Liver (tissue), 9 donors: Measurements from ENCODE around the gene TNS3. TPM values are rescaled to one million over a fixed set of nuclear protein-coding genes. Genes with fewer than 3 reads are reported as not detected.
A peak's percentile ranks its signal among the peaks of the same experiment; 100 is the strongest.

Experiments used
- DNase-seq: peaks from one replicate; pipeline ENCODE4 v3.0.0-alpha.2; 2017; ENCODE audit warnings: low spot score
- H3K27ac ChIP-seq, 2 donors: one replicate each; pipeline ENCODE4 v1.7.0; 2013; ENCODE audit warnings: inconsistent platforms in 2 of 2, low read length in 2 of 2, control low read depth in 1 of 2, low read depth in 1 of 2, mild to moderate bottlenecking in 1 of 2
- H3K27me3 ChIP-seq, 4 donors: one replicate each; pipeline versions ENCODE4 v1.6.1 to v1.7.0; 2013; ENCODE audit warnings: low read length in 3 of 4, inconsistent platforms in 1 of 4, mild to moderate bottlenecking in 1 of 4, moderate library complexity in 1 of 4; ENCODE audit not compliant: control insufficient read depth in 4 of 4, insufficient read depth in 4 of 4
- H3K36me3 ChIP-seq, 4 donors: one replicate each; pipeline versions ENCODE4 v1.6.1 to v1.7.0; 2013; ENCODE audit warnings: low read length in 3 of 4, mild to moderate bottlenecking in 3 of 4, low read depth in 1 of 4, moderate library complexity in 1 of 4; ENCODE audit not compliant: control insufficient read depth in 4 of 4, insufficient read depth in 3 of 4
- H3K4me1 ChIP-seq, 4 donors: one replicate each; pipeline versions ENCODE4 v1.6.1 to v1.7.0; 2013; ENCODE audit warnings: low read length in 3 of 4, mild to moderate bottlenecking in 3 of 4, moderate library complexity in 1 of 4; ENCODE audit not compliant: control insufficient read depth in 4 of 4, insufficient read depth in 4 of 4
- H3K4me3 ChIP-seq, 3 donors: one replicate each; pipeline versions ENCODE4 v1.6.1 to v1.7.0; 2013; ENCODE audit warnings: low read length in 3 of 3, control low read depth in 1 of 3, low read depth in 1 of 3, mild to moderate bottlenecking in 1 of 3
- H3K9ac ChIP-seq, 2 donors: one replicate each; pipeline ENCODE4 v1.7.0; 2013; ENCODE audit warnings: low read length in 2 of 2, mild to moderate bottlenecking in 2 of 2, moderate library complexity in 2 of 2, control low read depth in 1 of 2, low read depth in 1 of 2
- H3K9me3 ChIP-seq, 4 donors: one replicate each; pipeline versions ENCODE4 v1.6.1 to v1.7.0; 2013; ENCODE audit warnings: low read length in 3 of 4; ENCODE audit not compliant: control insufficient read depth in 4 of 4
- CTCF ChIP-seq: fragments of 150-350 bp; IDR thresholded peaks from 2 replicates; pipeline ENCODE4 v1.5.1; 2017; ENCODE audit warnings: improper control_type of control experiment, low read depth, low read length; ENCODE audit not compliant: missing input control
- EGR1 ChIP-seq, 2 donors: IDR thresholded peaks; 2 replicates each; pipeline ENCODE4 v1.6.1; 2016 to 2018; ENCODE audit warnings: antibody characterized with exemption in 2 of 2, low read depth in 2 of 2
- FOXA1 ChIP-seq: IDR thresholded peaks from 2 replicates; pipeline ENCODE4 v1.6.1; 2016; ENCODE audit warnings: antibody characterized with exemption
- GABPA ChIP-seq, 2 donors: IDR thresholded peaks in 1 of 2; conservative IDR thresholded peaks in 1 of 2; 2 replicates each; pipeline ENCODE4 v1.6.1; 2016; ENCODE audit warnings: antibody characterized with exemption in 2 of 2, mild to moderate bottlenecking in 1 of 2, moderate library complexity in 1 of 2
- JUND ChIP-seq, 2 donors: IDR thresholded peaks; 2 replicates each; pipeline ENCODE4 v1.6.1; 2016; ENCODE audit warnings: antibody characterized with exemption in 2 of 2
- NR2F2 ChIP-seq: IDR thresholded peaks from 2 replicates; pipeline ENCODE4 v1.6.1; 2016; ENCODE audit warnings: antibody characterized with exemption
- RAD21 ChIP-seq, 2 donors: IDR thresholded peaks; 2 replicates each; pipeline ENCODE4 v1.6.1; 2016; ENCODE audit warnings: antibody characterized with exemption in 2 of 2, mild to moderate bottlenecking in 2 of 2
- REST ChIP-seq: IDR thresholded peaks from 2 replicates; pipeline ENCODE4 v1.6.1; 2016; ENCODE audit warnings: antibody characterized with exemption, mild to moderate bottlenecking
- RXRA ChIP-seq, 2 donors: IDR thresholded peaks; 2 replicates each; pipeline ENCODE4 v1.6.1; 2017 to 2018; ENCODE audit warnings: antibody characterized with exemption in 2 of 2, mild to moderate bottlenecking in 1 of 2
- SP1 ChIP-seq: IDR thresholded peaks from 2 replicates; pipeline ENCODE4 v1.6.1; 2018; ENCODE audit warnings: antibody characterized with exemption, mild to moderate bottlenecking
- TAF1 ChIP-seq: conservative IDR thresholded peaks from 2 replicates; pipeline ENCODE4 v1.6.1; 2016; ENCODE audit warnings: antibody characterized with exemption, mild to moderate bottlenecking
- YY1 ChIP-seq: IDR thresholded peaks from 2 replicates; pipeline ENCODE4 v1.6.1; 2016; ENCODE audit warnings: antibody characterized with exemption, mild to moderate bottlenecking
- WGBS: extraction: QIAGEN DNeasy Blood & Tissue Kit; methylation state at CpG from one replicate; pipeline ENCODE4 v1.1.7; 2013; 5-methylcytosine and 5-hydroxymethylcytosine counted together
- polyA plus RNA-seq, 2 donors: library from polyadenylated mRNA; stranded (reverse) in 1 of 2; unstranded in 1 of 2; fragments of 200-250 nt in 1 of 2; fragments of >200 nt in 1 of 2; fragmentation: Nextera tagmentation in 1 of 2; extraction: Ambion mirVana in 1 of 2; gene quantifications; one replicate each; pipeline versions ENCODE4 v1.2.1 to v1.2.3, GENCODE V29; 2013 to 2015
- total RNA-seq, 2 donors: library from RNA; depleted of rRNA; stranded (reverse); fragments of >200 nt; gene quantifications; one replicate each; pipeline ENCODE4 v1.2.3, GENCODE V29; 2014
- TF ChIP-seq, protein P1 (sequence below): IDR thresholded peaks from 2 replicates; pipeline ENCODE4 v1.6.1; 2016; ENCODE audit warnings: antibody characterized with exemption
- TF ChIP-seq, protein P2 (sequence below): IDR thresholded peaks from 2 replicates; pipeline ENCODE4 v1.6.1; 2016; ENCODE audit warnings: antibody characterized with exemption
- donor health status: healthy.
- donor health status: healthy.
- donor health status: healthy.
- donor health status: healthy.
- donor health status: healthy.

The TNS3 gene
- total and polyA plus RNA-seq, 4 donors: 16.8 to 100 (median 29.5) TPM

DNA sequence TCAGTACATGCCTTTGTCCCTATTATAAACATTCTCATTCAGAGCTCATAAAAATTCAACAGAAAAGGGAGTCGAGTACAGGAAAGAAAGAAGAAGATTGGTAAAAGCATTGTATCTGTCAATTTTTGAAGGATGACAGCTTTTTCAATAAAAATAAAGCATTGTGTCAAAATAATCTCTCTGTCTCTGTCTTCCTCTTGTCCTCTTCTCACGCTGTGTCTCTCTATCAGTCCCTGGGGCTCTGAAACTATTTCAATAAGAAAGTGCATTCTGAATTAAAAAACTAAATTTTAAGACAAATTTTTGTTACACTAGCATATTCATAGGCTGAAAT lies 248.4 kb downstream of the TNS3 start:
- no peak overlapping the region for H3K4me3 ChIP-seq
- H3K4me1 ChIP-seq: peaks cover 0 to 6% (median under 1%) of the 10 kb centered on the region in 4 donors
- no peak for TF ChIP-seq RAD21 (IDR thresholded peaks at IDR 0.05)
- TF ChIP-seq, protein P1, sequence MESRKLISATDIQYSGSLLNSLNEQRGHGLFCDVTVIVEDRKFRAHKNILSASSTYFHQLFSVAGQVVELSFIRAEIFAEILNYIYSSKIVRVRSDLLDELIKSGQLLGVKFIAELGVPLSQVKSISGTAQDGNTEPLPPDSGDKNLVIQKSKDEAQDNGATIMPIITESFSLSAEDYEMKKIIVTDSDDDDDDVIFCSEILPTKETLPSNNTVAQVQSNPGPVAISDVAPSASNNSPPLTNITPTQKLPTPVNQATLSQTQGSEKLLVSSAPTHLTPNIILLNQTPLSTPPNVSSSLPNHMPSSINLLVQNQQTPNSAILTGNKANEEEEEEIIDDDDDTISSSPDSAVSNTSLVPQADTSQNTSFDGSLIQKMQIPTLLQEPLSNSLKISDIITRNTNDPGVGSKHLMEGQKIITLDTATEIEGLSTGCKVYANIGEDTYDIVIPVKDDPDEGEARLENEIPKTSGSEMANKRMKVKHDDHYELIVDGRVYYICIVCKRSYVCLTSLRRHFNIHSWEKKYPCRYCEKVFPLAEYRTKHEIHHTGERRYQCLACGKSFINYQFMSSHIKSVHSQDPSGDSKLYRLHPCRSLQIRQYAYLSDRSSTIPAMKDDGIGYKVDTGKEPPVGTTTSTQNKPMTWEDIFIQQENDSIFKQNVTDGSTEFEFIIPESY: no peak
- no peaks in the 10 kb centered on the region for H3K9me3 ChIP-seq
- H3K27ac ChIP-seq: no peak overlapping the region
- H3K27me3 ChIP-seq: no peaks in the 10 kb centered on the region
- H3K36me3 ChIP-seq: peaks cover 3 to 55% (median 34%) of the 10 kb centered on the region in 4 donors
- no peak for DNase-seq
- WGBS: 80% methylated on average over 2 of the region's 2 CpGs
- H3K9ac ChIP-seq: no peak overlapping the region

- H3K27ac ChIP-seq: no peak overlapping the region
- TF ChIP-seq RXRA (IDR thresholded peaks at IDR 0.05) (no peak), CTCF (no peak), JUND (IDR thresholded peaks at IDR 0.05) (no peak), FOXA1 (no peak), REST (no peak), EGR1 (IDR thresholded peaks at IDR 0.05; ENCODE audit: low read depth in 2 of 2) (no peak), RAD21 (IDR thresholded peaks at IDR 0.05) (no peak), TAF1 (no peak), SP1 (no peak), NR2F2 (no peak), GABPA (IDR thresholded peaks at IDR 0.05 in 1 of 2, conservative IDR thresholded peaks at IDR 0.05 in 1 of 2) (no peak), YY1 (no peak)
- TF ChIP-seq, protein P1: no peak
- TF ChIP-seq, protein P2, sequence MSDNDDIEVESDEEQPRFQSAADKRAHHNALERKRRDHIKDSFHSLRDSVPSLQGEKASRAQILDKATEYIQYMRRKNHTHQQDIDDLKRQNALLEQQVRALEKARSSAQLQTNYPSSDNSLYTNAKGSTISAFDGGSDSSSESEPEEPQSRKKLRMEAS: no peak
- H3K27me3 ChIP-seq: no peaks in the 10 kb centered on the region
- DNase-seq: peak; percentile 23
- no peaks in the 10 kb centered on the region for H3K9me3 ChIP-seq
- 90% methylated on average over 8 of the region's 8 CpGs for WGBS
- H3K4me3 ChIP-seq: no peak overlapping the region
- peaks cover 3 to 55% (median 34%) of the 10 kb centered on the region in 4 donors for H3K36me3 ChIP-seq
- no peak overlapping the region for H3K9ac ChIP-seq
- peaks cover 0 to 9% (median 2%) of the 10 kb centered on the region in 4 donors for H3K4me1 ChIP-seq
Observed at GRCh38 chr7:47332681-47333553, 249.0 kb downstream of the TNS3 start.
